ENCODE results near the gene VPS35.

DNA sequence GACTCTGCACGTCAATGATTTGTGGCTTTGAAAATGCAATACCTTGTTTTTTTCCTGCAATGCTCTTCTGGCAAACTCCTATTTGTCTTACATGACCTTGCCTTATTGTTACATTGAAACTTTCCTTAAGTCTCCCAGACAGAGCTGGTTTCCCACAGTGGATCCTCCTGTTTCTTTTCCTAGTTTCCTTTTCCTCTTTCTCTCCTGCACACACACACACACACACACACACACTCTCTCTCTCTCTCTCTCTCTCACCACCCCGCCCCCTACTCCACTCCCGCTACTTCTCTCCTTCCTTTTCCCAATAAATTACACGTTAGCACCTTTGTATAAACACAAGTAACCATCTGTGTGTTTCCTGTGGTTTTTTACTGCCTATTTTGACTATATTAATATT is 2.7 kb upstream of the VPS35 start:
- TF ChIP-seq POLR2A (IDR thresholded peaks at IDR 0.05), result no peak
- TF ChIP-seq, protein P1, sequence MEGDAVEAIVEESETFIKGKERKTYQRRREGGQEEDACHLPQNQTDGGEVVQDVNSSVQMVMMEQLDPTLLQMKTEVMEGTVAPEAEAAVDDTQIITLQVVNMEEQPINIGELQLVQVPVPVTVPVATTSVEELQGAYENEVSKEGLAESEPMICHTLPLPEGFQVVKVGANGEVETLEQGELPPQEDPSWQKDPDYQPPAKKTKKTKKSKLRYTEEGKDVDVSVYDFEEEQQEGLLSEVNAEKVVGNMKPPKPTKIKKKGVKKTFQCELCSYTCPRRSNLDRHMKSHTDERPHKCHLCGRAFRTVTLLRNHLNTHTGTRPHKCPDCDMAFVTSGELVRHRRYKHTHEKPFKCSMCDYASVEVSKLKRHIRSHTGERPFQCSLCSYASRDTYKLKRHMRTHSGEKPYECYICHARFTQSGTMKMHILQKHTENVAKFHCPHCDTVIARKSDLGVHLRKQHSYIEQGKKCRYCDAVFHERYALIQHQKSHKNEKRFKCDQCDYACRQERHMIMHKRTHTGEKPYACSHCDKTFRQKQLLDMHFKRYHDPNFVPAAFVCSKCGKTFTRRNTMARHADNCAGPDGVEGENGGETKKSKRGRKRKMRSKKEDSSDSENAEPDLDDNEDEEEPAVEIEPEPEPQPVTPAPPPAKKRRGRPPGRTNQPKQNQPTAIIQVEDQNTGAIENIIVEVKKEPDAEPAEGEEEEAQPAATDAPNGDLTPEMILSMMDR (IDR thresholded peaks at IDR 0.05 in 4 of 5, conservative IDR thresholded peaks at IDR 0.05 in 1 of 5), result no peak

Measured in gastrocnemius medialis (tissue), 4 donors.